Measurements from ENCODE around the gene FCHSD1. TPM values are rescaled to one million over a fixed set of nuclear protein-coding genes. Genes with fewer than 3 reads are reported as not detected.

FCHSD1 gene
- polyA plus RNA-seq, 1 of the 3 experiments (the other 2 are of a cell fraction), result 49.2 TPM

GRCh38 chr5:141680751-141681201 lies 29.6 kb upstream of the FCHSD1 start:
- TF ChIP-seq RXRA (IDR thresholded peaks at IDR 0.05; ENCODE audit: borderline replicate concordance, low read depth), result no peak
- TF ChIP-seq POLR2AphosphoS5 (IDR thresholded peaks at IDR 0.05; ENCODE audit: low read depth, low read length), result peak; percentile 83
- TF ChIP-seq GABPA (IDR thresholded peaks at IDR 0.05; ENCODE audit: low read depth), result peak; percentile 63
- TF ChIP-seq YY1 (IDR thresholded peaks at IDR 0.05; ENCODE audit: low read depth), result no peak
- no peak for TF ChIP-seq FOXJ3 (CRISPR knock-in tag; IDR thresholded peaks at IDR 0.05)
- TF ChIP-seq TAF1 (IDR thresholded peaks at IDR 0.05; ENCODE audit: borderline replicate concordance, low read depth, low read length), result peak; percentile 25; the same call in 1 of the 2 replicates
- TF ChIP-seq CTCF (IDR thresholded peaks at IDR 0.05), result no peak
- TF ChIP-seq MXI1 (IDR thresholded peaks at IDR 0.05; ENCODE audit: low read depth, low read length), result peak; percentile 70
- Histone ChIP-seq H3K27ac (ENCODE audit: low read depth in 2 of 2, low read length in 1 of 2) (peak overlapping the region; percentile 72 to 96), H3K79me2 (ENCODE audit: insufficient read depth) (peaks cover 20% of the 10 kb centered on the region; the same call in 1 of the 2 replicates), H4K20me1 (ENCODE audit: insufficient read depth) (no peaks in the 10 kb centered on the region), H3K4me3 (ENCODE audit: low read depth in 2 of 2, low read length in 1 of 2) (peak overlapping the region; percentile 52 to 55), H3K36me3 (replicated peaks in 1 of 2; ENCODE audit: control insufficient read depth in 1 of 2, insufficient read depth in 2 of 2, low read length in 1 of 2) (peaks cover 8 to 18% of the 10 kb centered on the region in 2 experiments), H3K27me3 (ENCODE audit: insufficient read depth) (no peaks in the 10 kb centered on the region), H3K9me3 (no peaks in the 10 kb centered on the region), H3K9ac (peak overlapping the region; percentile 79), H3K4me1 (ENCODE audit: control insufficient read depth in 1 of 2, insufficient read depth in 2 of 2, low read depth in 1 of 2, low read length in 1 of 2) (peaks cover 19 to 40% of the 10 kb centered on the region in 2 experiments; a peak in 3 of 4 replicates), H3K4me2 (peak overlapping the region; percentile 69), H3K9me2 (no peaks in the 10 kb centered on the region), H3F3A (replicated peaks; ENCODE audit: insufficient read depth) (peaks cover 22% of the 10 kb centered on the region), H2AFZ (ENCODE audit: low read depth) (peak overlapping the region; percentile 81)
- POLR2A ChIA-PET, result interaction anchor here (1.0 to 2.0 kb wide), 4 partner anchors 10 to 288 kb away, joined by 3 to 5 read pairs (median 4); partner anchors contain the start of gene RNF14
- CTCF ChIA-PET, result interaction anchor here (0.7 to 4.8 kb wide), 7 partner anchors 10 to 288 kb away, joined by 3 to 50 read pairs (median 8); partner anchors contain the start of gene RNF14
- DNase-seq, result peak; percentile 90
- WGBS (ENCODE audit: low lambda C conversion rate), result 19% methylated on average over 6 of the region's 6 CpGs

- ChIA-PET CTCF (interaction anchor here (0.8 to 4.8 kb wide), 6 partner anchors 10 to 280 kb away, joined by 3 to 50 read pairs (median 6); no protein-coding TSS in a partner anchor), POLR2A (interaction anchor here (1.0 to 2.0 kb wide), 4 partner anchors 10 to 289 kb away, joined by 3 to 5 read pairs (median 4); partner anchors contain the start of gene RNF14)
- Histone ChIP-seq H4K20me1 (ENCODE audit: insufficient read depth) (no peaks in the 10 kb centered on the region), H3F3A (replicated peaks; ENCODE audit: insufficient read depth) (peaks cover 22% of the 10 kb centered on the region), H3K27ac (ENCODE audit: low read depth in 2 of 2, low read length in 1 of 2) (peak overlapping the region; percentile 72 to 96; a peak in 3 of 4 replicates), H3K36me3 (replicated peaks in 1 of 2; ENCODE audit: control insufficient read depth in 1 of 2, insufficient read depth in 2 of 2, low read length in 1 of 2) (peaks cover 8 to 18% of the 10 kb centered on the region in 2 experiments), H3K4me3 (ENCODE audit: low read depth in 2 of 2, low read length in 1 of 2) (peak overlapping the region in 1 of 2 experiments; percentile 52; a peak in 2 of 4 replicates), H2AFZ (ENCODE audit: low read depth) (0 out of 2 replicates have a peak overlapping the region, but pooled peaks have one; percentile 81), H3K9me2 (no peaks in the 10 kb centered on the region), H3K9ac (peak overlapping the region; percentile 79; the same call in 1 of the 2 replicates), H3K9me3 (no peaks in the 10 kb centered on the region), H3K27me3 (ENCODE audit: insufficient read depth) (no peaks in the 10 kb centered on the region), H3K4me2 (peak overlapping the region; percentile 69), H3K79me2 (ENCODE audit: insufficient read depth) (peaks cover 20% of the 10 kb centered on the region; the same call in 1 of the 2 replicates), H3K4me1 (ENCODE audit: control insufficient read depth in 1 of 2, insufficient read depth in 2 of 2, low read depth in 1 of 2, low read length in 1 of 2) (peaks cover 19 to 40% of the 10 kb centered on the region in 2 experiments; a peak in 3 of 4 replicates)
- 87% methylated on average over 3 of the region's 16 CpGs for WGBS (ENCODE audit: low lambda C conversion rate)
- TF ChIP-seq GATA2 (CRISPR knock-in tag; IDR thresholded peaks at IDR 0.05) (no peak), FOSL2 (IDR thresholded peaks at IDR 0.05; ENCODE audit: borderline replicate concordance, low read depth) (no peak), TEAD4 (IDR thresholded peaks at IDR 0.05; ENCODE audit: borderline replicate concordance, insufficient read depth) (no peak), MAX (IDR thresholded peaks at IDR 0.05; ENCODE audit: low read depth) (no peak), RXRA (IDR thresholded peaks at IDR 0.05; ENCODE audit: borderline replicate concordance, low read depth) (no peak), CTCF (IDR thresholded peaks at IDR 0.05) (no peak), MXI1 (IDR thresholded peaks at IDR 0.05; ENCODE audit: low read depth, low read length) (no peak), MEF2A (IDR thresholded peaks at IDR 0.05; ENCODE audit: borderline replicate concordance, low read depth) (no peak), EP300 (IDR thresholded peaks at IDR 0.05; ENCODE audit: borderline replicate concordance in 1 of 2, low read depth in 1 of 2, low read length in 1 of 2) (no peak), NFIC (IDR thresholded peaks at IDR 0.05; ENCODE audit: borderline replicate concordance) (no peak), IRF3 (IDR thresholded peaks at IDR 0.05; ENCODE audit: low read depth, low read length) (no peak), EZH2phosphoT487 (IDR thresholded peaks at IDR 0.05; ENCODE audit: borderline replicate concordance, low read depth) (no peak), FOXM1 (IDR thresholded peaks at IDR 0.05; ENCODE audit: low read depth) (no peak), TCF12 (IDR thresholded peaks at IDR 0.05) (no peak)
- no peak for DNase-seq
These were observed 29.0 kb upstream of the FCHSD1 start for GRCh38 chr5:141680178-141680577.
